Fibroblast of lung (primary cell): ENCODE measurements around the gene QPCT. TPM values are rescaled to one million over a fixed set of nuclear protein-coding genes. Genes with fewer than 3 reads are reported as not detected.

Experiments used
- DNase-seq, 2 donors: peaks; one replicate each; pipeline versions ENCODE4 v3.0.0 to v3.0.0-alpha.2; 2010; ENCODE audit warnings: low read depth in 2 of 2
- H2AFZ ChIP-seq: 2 replicates; pipeline ENCODE4 v1.5.1; 2012; ENCODE audit warnings: low read length, control low read depth, inconsistent platforms
- H3K27ac ChIP-seq: 2 replicates; pipeline ENCODE4 v1.5.1; 2011; ENCODE audit warnings: low read length, control low read depth; ENCODE audit not compliant: insufficient read depth
- H3K27me3 ChIP-seq: 2 replicates; pipeline ENCODE4 v1.5.1; 2011; ENCODE audit warnings: mild to moderate bottlenecking, low read length; ENCODE audit not compliant: control insufficient read depth, insufficient read depth
- H3K36me3 ChIP-seq: 2 replicates; pipeline ENCODE4 v1.5.1; 2011; ENCODE audit warnings: low read length; ENCODE audit not compliant: control insufficient read depth, insufficient read depth
- H3K4me1 ChIP-seq: 2 replicates; pipeline ENCODE4 v1.5.1; 2011; ENCODE audit warnings: low read length; ENCODE audit not compliant: control insufficient read depth, insufficient read depth; ENCODE audit errors: extremely low read depth
- H3K4me2 ChIP-seq: 2 replicates; pipeline ENCODE4 v1.5.1; 2011; ENCODE audit warnings: low read length, control low read depth; ENCODE audit not compliant: insufficient read depth; ENCODE audit errors: extremely low read depth
- H3K4me3 ChIP-seq, 4 experiments: fragments of 200-600 bp in 1 of 4; sonication (generic) in 1 of 4; replicated peaks in 1 of 4; 2 replicates each; pipeline ENCODE4 v1.5.1; 2011 to 2016; ENCODE audit warnings: low read length in 4 of 4, low read depth in 3 of 4, mild to moderate bottlenecking in 3 of 4, control low read depth in 2 of 4, inconsistent platforms in 1 of 4, mixed read lengths in 1 of 4; ENCODE audit not compliant: insufficient read depth in 1 of 4; ENCODE audit errors: control extremely low read depth in 1 of 4
- H3K79me2 ChIP-seq: 2 replicates; pipeline ENCODE4 v1.5.1; 2012; ENCODE audit warnings: mild to moderate bottlenecking, low read length, inconsistent platforms; ENCODE audit not compliant: control insufficient read depth, insufficient read depth
- H3K9ac ChIP-seq: 2 replicates; pipeline ENCODE4 v1.5.1; 2011; ENCODE audit warnings: mild to moderate bottlenecking, low read length, control low read depth; ENCODE audit not compliant: insufficient read depth
- H3K9me3 ChIP-seq: 2 replicates; pipeline ENCODE4 v1.5.1; 2012; ENCODE audit warnings: low read depth, low read length; ENCODE audit not compliant: control insufficient read depth, insufficient read depth
- H4K20me1 ChIP-seq: 2 replicates; pipeline ENCODE4 v1.5.1; 2011; ENCODE audit warnings: low read length; ENCODE audit not compliant: control insufficient read depth, insufficient read depth; ENCODE audit errors: extremely low read depth
- CTCF ChIP-seq, 2 donors: IDR thresholded peaks in 1 of 2; conservative IDR thresholded peaks in 1 of 2; 1 replicate in 1 of 2; 2 replicates in 1 of 2; pipeline ENCODE4 v1.5.1; 2011 to 2012; ENCODE audit warnings: low read length in 2 of 2, control low read depth in 1 of 2, inconsistent platforms in 1 of 2, low read depth in 1 of 2, mild to moderate bottlenecking in 1 of 2
- EZH2 ChIP-seq: IDR thresholded peaks from 2 replicates; pipeline ENCODE4 v1.5.1; 2012; ENCODE audit warnings: low read length, control low read depth, mild to moderate bottlenecking; ENCODE audit errors: missing control alignments
- polyA plus RNA-seq, 2 donors: library from polyadenylated mRNA; depleted of rRNA in 1 of 2; stranded (reverse) in 1 of 2; unstranded in 1 of 2; fragments of >200 nt; gene quantifications; 2 replicates each; pipeline ENCODE4 v1.2.1, GENCODE V29; 2011 to 2012; ENCODE audit warnings: missing spikeins in 1 of 2
- total RNA-seq: library from RNA; depleted of rRNA; stranded (reverse); fragments of >200 nt; gene quantifications from 2 replicates; pipeline ENCODE4 v1.2.1, GENCODE V29; 2014

Gene QPCT
- total and polyA plus RNA-seq, 2 donors (not counting 1 experiment from before 2014, with no cell fraction given) = 6.1 to 8.4 TPM

GRCh38 chr2:37330681-37331080 is 13.7 kb upstream of the QPCT start:
- Histone ChIP-seq H3K4me3 (no peak overlapping the region), H3K27ac (no peak overlapping the region), H3K9ac (no peak overlapping the region), H3K36me3 (no peaks in the 10 kb centered on the region), H3K4me2 (no peak overlapping the region), H4K20me1 (no peaks in the 10 kb centered on the region), H3K4me1 (no peaks in the 10 kb centered on the region), H2AFZ (no peak overlapping the region), H3K9me3 (no peaks in the 10 kb centered on the region), H3K27me3 (no peaks in the 10 kb centered on the region), H3K79me2 (no peaks in the 10 kb centered on the region)
- TF ChIP-seq CTCF (conservative IDR thresholded peaks at IDR 0.05 in 1 of 2, IDR thresholded peaks at IDR 0.05 in 1 of 2; ENCODE audit: low read depth in 1 of 2, low read length in 2 of 2) = no peak
- TF ChIP-seq EZH2 = no peak
- no peak for DNase-seq

- H3K9me3 ChIP-seq = no peaks in the 10 kb centered on the region
- TF ChIP-seq EZH2 (no peak), CTCF (conservative IDR thresholded peaks at IDR 0.05 in 1 of 2, IDR thresholded peaks at IDR 0.05 in 1 of 2; ENCODE audit: low read depth in 1 of 2, low read length in 2 of 2) (no peak)
- H3K27ac ChIP-seq = no peak overlapping the region
- H3K27me3 ChIP-seq = no peaks in the 10 kb centered on the region
- no peak for DNase-seq
- no peak overlapping the region for H2AFZ ChIP-seq
- H3K36me3 ChIP-seq = no peaks in the 10 kb centered on the region
- H3K4me2 ChIP-seq = no peak overlapping the region
- no peak overlapping the region for H3K9ac ChIP-seq
- H3K4me1 ChIP-seq = no peaks in the 10 kb centered on the region
- H4K20me1 ChIP-seq = no peaks in the 10 kb centered on the region
- H3K79me2 ChIP-seq = no peaks in the 10 kb centered on the region
- H3K4me3 ChIP-seq = no peak overlapping the region
Measured at GRCh38 chr2:37332560-37332959, 11.9 kb upstream of the QPCT start.

- H4K20me1 ChIP-seq = no peaks in the 10 kb centered on the region
- H3K9ac ChIP-seq = no peak overlapping the region
- H3K79me2 ChIP-seq = no peaks in the 10 kb centered on the region
- H3K4me3 ChIP-seq = no peak overlapping the region
- no peak overlapping the region for H3K27ac ChIP-seq
- no peaks in the 10 kb centered on the region for H3K36me3 ChIP-seq
- H3K4me1 ChIP-seq = no peaks in the 10 kb centered on the region
- H3K4me2 ChIP-seq = no peak overlapping the region
- DNase-seq = no peak
- H3K9me3 ChIP-seq = no peaks in the 10 kb centered on the region
- TF ChIP-seq CTCF (conservative IDR thresholded peaks at IDR 0.05 in 1 of 2, IDR thresholded peaks at IDR 0.05 in 1 of 2; ENCODE audit: low read depth in 1 of 2, low read length in 2 of 2) = no peak
- TF ChIP-seq EZH2 = no peak
- H2AFZ ChIP-seq = no peak overlapping the region
- no peaks in the 10 kb centered on the region for H3K27me3 ChIP-seq
Measured at GRCh38 chr2:37333256-37333655, 11.2 kb upstream of the QPCT start.
